AG09309 (cell line): Measurements from ENCODE around the gene IQSEC2.
A peak's percentile ranks its signal among the peaks of the same experiment; 100 is the strongest.

Experiments used
- DNase-seq: peaks from one replicate; pipeline ENCODE4 v3.0.0-alpha.2; 2010; ENCODE audit warnings: low read depth
- H3K4me3 ChIP-seq: 2 replicates; pipeline ENCODE4 v1.5.1; 2011; ENCODE audit warnings: mild to moderate bottlenecking, low read depth, low read length, moderate library complexity; ENCODE audit not compliant: control insufficient read depth
- TF ChIP-seq, protein P1 (sequence below): IDR thresholded peaks from 2 replicates; pipeline ENCODE4 v1.5.1; 2011; ENCODE audit warnings: mild to moderate bottlenecking, low read depth, low read length, inconsistent platforms; ENCODE audit not compliant: insufficient read depth, control insufficient read depth; ENCODE audit errors: missing control alignments

IQSEC2 gene

GRCh38 chrX:53281321-53281822, at the start of gene IQSEC2:
Gene IQSEC2, minus strand, starts transcription at chrX:53281584.
- H3K4me3 ChIP-seq: peak within 1 kb of the TSS; percentile 56
- TF ChIP-seq, protein P1, sequence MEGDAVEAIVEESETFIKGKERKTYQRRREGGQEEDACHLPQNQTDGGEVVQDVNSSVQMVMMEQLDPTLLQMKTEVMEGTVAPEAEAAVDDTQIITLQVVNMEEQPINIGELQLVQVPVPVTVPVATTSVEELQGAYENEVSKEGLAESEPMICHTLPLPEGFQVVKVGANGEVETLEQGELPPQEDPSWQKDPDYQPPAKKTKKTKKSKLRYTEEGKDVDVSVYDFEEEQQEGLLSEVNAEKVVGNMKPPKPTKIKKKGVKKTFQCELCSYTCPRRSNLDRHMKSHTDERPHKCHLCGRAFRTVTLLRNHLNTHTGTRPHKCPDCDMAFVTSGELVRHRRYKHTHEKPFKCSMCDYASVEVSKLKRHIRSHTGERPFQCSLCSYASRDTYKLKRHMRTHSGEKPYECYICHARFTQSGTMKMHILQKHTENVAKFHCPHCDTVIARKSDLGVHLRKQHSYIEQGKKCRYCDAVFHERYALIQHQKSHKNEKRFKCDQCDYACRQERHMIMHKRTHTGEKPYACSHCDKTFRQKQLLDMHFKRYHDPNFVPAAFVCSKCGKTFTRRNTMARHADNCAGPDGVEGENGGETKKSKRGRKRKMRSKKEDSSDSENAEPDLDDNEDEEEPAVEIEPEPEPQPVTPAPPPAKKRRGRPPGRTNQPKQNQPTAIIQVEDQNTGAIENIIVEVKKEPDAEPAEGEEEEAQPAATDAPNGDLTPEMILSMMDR: no peak
- DNase-seq: no peak

DNA sequence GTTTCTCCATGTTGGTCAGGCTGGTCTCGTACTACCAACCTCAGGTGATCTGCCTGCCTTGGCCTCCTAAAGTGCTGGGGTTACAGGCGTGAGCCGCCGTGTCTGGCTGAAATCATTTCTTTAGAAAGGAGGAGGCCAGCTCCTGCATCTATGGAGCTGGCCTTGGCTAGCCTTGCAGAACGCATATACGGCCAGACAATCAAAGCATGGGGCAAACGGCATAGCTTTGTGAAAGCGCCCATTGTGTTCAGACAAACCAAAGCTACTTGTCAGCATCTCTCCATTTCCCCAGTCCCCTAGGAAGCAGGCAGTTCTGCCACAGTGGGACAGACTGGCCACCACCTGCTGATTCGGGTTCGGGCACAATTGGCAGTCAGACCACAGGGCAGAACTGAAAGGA, 48.9 kb upstream of the IQSEC2 start:
- H3K4me3 ChIP-seq: no peak overlapping the region
- no peak for DNase-seq
- TF ChIP-seq, protein P1: no peak

DNA sequence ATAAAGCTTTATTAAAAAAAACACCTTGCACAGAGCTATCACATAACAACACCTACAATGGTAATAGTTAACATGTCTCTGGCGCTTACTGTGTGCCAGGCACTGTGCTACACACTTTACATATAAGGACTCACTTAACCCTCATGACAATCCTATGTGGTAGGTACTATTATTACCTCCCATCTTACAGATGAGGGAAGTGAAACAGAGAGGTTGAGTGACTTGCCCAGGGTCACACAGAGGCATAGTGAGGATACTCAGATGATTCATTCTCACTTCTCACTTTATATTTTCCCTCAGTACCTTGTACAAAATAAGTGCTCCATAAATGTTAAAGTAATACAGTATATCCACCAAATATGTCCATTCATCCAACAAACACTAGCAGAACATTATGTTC, 43.4 kb upstream of the IQSEC2 start:
- TF ChIP-seq, protein P1: no peak
- DNase-seq: no peak
- H3K4me3 ChIP-seq: no peak overlapping the region

- no peak overlapping the region for H3K4me3 ChIP-seq
Observed at GRCh38 chrX:53324085-53324484, 42.7 kb upstream of the IQSEC2 start.

GRCh38 chrX:53323196-53323595, 41.8 kb upstream of the IQSEC2 start:
- H3K4me3 ChIP-seq: no peak overlapping the region
- no peak for DNase-seq
- TF ChIP-seq, protein P1: no peak

More at GRCh38 chrX:53324085-53324484, 42.7 kb upstream of the IQSEC2 start:
- TF ChIP-seq, protein P1: no peak
- no peak for DNase-seq

DNA sequence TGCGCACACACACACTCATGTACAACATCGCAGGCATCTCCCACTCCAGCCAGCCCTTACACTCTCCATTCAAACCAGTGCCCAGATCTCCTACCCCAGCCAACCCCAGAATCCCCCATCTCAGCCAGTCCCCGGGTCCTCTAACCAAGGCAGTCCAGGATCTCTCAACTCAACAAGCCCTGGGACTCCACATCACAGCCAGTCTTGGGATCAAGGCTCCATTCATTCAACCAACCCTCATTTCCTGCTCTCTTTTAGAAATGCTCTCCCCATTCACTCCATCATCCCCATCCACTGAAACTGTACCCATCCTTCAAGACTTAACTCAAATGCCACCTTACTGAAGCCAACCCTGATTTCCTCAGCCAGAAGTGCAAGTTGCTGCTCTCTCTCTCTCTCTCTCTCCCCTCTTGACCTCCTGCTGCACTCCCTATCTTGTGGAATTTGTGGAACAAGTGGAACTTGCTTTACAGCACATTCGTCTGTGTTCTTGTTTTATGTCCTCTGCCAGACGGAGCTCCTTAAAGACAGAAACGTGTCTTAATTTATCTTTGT, 40.6 kb upstream of the IQSEC2 start:
- no peak overlapping the region for H3K4me3 ChIP-seq
- no peak for DNase-seq
- TF ChIP-seq, protein P1: no peak
